Measurements from ENCODE around the gene LONP2.
"Not testable (repeated sequence)": the region's sequence is repeated elsewhere in the genome, so short reads cannot be mapped to it uniquely, and the experiment has no call there.

LONP2 gene

GRCh38 chr16:48366165-48367093, 122.3 kb downstream of the LONP2 start:
- no peak for DNase-seq (ENCODE audit: low read depth in 2 of 3, low spot score in 2 of 3)

GRCh38 chr16:48367441-48368049, 123.4 kb downstream of the LONP2 start:
- no peak for DNase-seq (ENCODE audit: low read depth in 2 of 3, low spot score in 2 of 3)

GRCh38 chr16:48369765-48370164, 125.7 kb downstream of the LONP2 start:
- DNase-seq (ENCODE audit: low read depth in 2 of 3, low spot score in 2 of 3), result no peak

GRCh38 chr16:48370229-48370628, 126.1 kb downstream of the LONP2 start:
- DNase-seq (ENCODE audit: low read depth in 2 of 3, low spot score in 2 of 3), result no peak

- not testable (repeated sequence) for DNase-seq (ENCODE audit: low read depth in 2 of 3, low spot score in 2 of 3)
Measured at GRCh38 chr16:48370668-48371392, 126.7 kb downstream of the LONP2 start.

GRCh38 chr16:48371393-48371780, 127.3 kb downstream of the LONP2 start:
- no peak for DNase-seq (ENCODE audit: low read depth in 2 of 3, low spot score in 2 of 3)

- no peak for DNase-seq (ENCODE audit: low read depth in 2 of 3, low spot score in 2 of 3)
Measured at GRCh38 chr16:48372744-48373143, 128.6 kb downstream of the LONP2 start.

- DNase-seq (ENCODE audit: low read depth in 2 of 3, low spot score in 2 of 3), result no peak
Measured at GRCh38 chr16:48373258-48374029, 129.3 kb downstream of the LONP2 start.

GRCh38 chr16:48374255-48374654, 130.2 kb downstream of the LONP2 start:
- DNase-seq (ENCODE audit: low read depth in 2 of 3, low spot score in 2 of 3), result no peak

- DNase-seq (ENCODE audit: low read depth in 2 of 3, low spot score in 2 of 3), result not testable (repeated sequence)
Measured at GRCh38 chr16:48377301-48377700, 133.2 kb downstream of the LONP2 start.

GRCh38 chr16:48378276-48378675, 134.2 kb downstream of the LONP2 start:
- no peak for DNase-seq (ENCODE audit: low read depth in 2 of 3, low spot score in 2 of 3)

- no peak for DNase-seq (ENCODE audit: low read depth in 2 of 3, low spot score in 2 of 3)
Measured at GRCh38 chr16:48378836-48379235, 134.7 kb downstream of the LONP2 start.

- no peak for DNase-seq (ENCODE audit: low read depth in 2 of 3, low spot score in 2 of 3)
Measured at GRCh38 chr16:48381201-48381600, 137.1 kb downstream of the LONP2 start.

- no peak for DNase-seq (ENCODE audit: low read depth in 2 of 3, low spot score in 2 of 3)
Measured at GRCh38 chr16:48382131-48382530, 138.0 kb downstream of the LONP2 start.

- DNase-seq (ENCODE audit: low read depth in 2 of 3, low spot score in 2 of 3), result no peak
Measured at GRCh38 chr16:48383009-48383876, 139.1 kb downstream of the LONP2 start.

- DNase-seq (ENCODE audit: low read depth in 2 of 3, low spot score in 2 of 3), result no peak
Measured at GRCh38 chr16:48383877-48384519, 139.9 kb downstream of the LONP2 start.

- DNase-seq (ENCODE audit: low read depth in 2 of 3, low spot score in 2 of 3), result peak in 1 of 3 experiments; percentile 37
Measured at GRCh38 chr16:48384520-48385252, 140.6 kb downstream of the LONP2 start.

- DNase-seq (ENCODE audit: low read depth in 2 of 3, low spot score in 2 of 3), result peak; percentile 64 to 75 (median 65)
Measured at GRCh38 chr16:48385253-48386150, 141.4 kb downstream of the LONP2 start, which contains the start of gene SIAH1. SIAH1 (minus strand) TSS chr16:48385413; CDS start chr16:48362428, 22,985 bp downstream.

Measured in activated CD8-positive, alpha-beta memory T cell treated with anti-CD3 and anti-CD28 coated beads for 48 hours (primary cell).